Pulmonary artery endothelial cell (primary cell): ENCODE data around the gene FMO4. TPM values are rescaled to one million over a fixed set of nuclear protein-coding genes. Genes with fewer than 3 reads are reported as not detected.
"Not testable (repeated sequence)": the region's sequence is repeated elsewhere in the genome, so short reads cannot be mapped to it uniquely, and the experiment has no call there.

Source experiments
- DNase-seq: peaks from one replicate; pipeline ENCODE4 v3.0.0-alpha.2; 2011; ENCODE audit warnings: low read depth, low spot score
- total RNA-seq: library from RNA; depleted of rRNA; stranded (reverse); fragments of >200 nt; gene quantifications from 2 replicates; pipeline ENCODE4 v1.2.3, GENCODE V29; 2014

The FMO4 gene
- total RNA-seq, 1 donor from 2014 or later = 0.86 TPM

DNA sequence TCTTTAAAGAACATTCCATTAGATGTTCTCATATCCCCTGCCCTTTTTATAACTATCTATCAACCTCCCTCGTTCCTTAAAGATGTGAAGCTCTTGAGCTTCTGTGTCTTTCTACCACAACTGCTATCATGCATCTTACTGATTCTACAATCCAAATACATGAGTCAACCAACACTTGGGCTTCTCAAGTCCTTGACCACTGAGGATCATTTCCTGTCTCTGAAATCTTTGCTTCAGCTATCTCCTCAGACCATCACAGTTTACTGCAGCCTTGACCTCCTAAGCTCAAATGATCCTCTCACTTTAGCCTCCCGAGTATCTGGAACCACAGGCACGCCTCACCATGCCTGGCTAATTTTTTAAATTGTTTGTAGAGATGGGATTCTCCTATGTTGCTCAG is 75.2 kb downstream of the FMO4 start:
- DNase-seq = no peak

DNA sequence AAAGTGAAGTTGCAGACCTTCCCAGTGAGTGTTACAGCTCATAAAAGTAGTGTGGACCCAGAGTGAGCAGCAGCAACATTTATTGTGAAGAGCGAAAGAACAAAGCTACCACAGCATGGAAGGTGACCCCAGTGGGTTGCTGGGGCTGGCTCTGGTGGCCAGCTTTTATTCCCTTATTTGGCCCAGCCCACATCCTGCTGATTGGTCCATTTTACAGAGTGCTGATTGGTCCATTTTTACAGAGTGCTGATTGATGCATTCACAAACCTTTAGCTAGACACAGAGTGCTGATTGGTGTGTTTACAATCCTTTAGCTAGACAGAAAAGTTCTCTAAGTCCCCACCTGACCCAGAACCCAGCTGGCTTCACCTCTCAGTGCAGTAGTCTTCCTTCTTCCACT is 76.8 kb downstream of the FMO4 start:
- not testable (repeated sequence) for DNase-seq

Other genes starting within 250 kb of the FMO4 start
- 0.28 TPM in 1 of 2 replicates, not detected in the other for gene FMO3, start 223.3 kb upstream of the FMO4 start, total RNA-seq
- gene FMO2, start 128.9 kb upstream of the FMO4 start, total RNA-seq = under 0.01 and 8.0 TPM in 2 replicates
- not detected in 2 replicates for gene FMO1, start 65.7 kb upstream of the FMO4 start, total RNA-seq
- 58.1 and 72.6 TPM in 2 replicates for gene PRRC2C, start 171.3 kb downstream of the FMO4 start, total RNA-seq